GM19468 (cell line): Measurements from ENCODE around the gene DAPK2.
A peak's percentile ranks its signal among the peaks of the same experiment; 100 is the strongest.
"Not testable (repeated sequence)": the region's sequence is repeated elsewhere in the genome, so short reads cannot be mapped to it uniquely, and the experiment has no call there.

Experiments
- ATAC-seq: cut with Tn5 transposase; IDR thresholded peaks from one replicate; pipeline ENCODE4 v1.9.1; 2021; ENCODE audit warnings: mild to moderate bottlenecking, moderate library complexity, moderate number of reproducible peaks; ENCODE audit not compliant: unreplicated experiment; ENCODE audit errors: extremely low read depth

DAPK2 gene

GRCh38 chr15:63904042-63904441 lies 142.2 kb downstream of the DAPK2 start:
- no peak for ATAC-seq

- ATAC-seq: no peak
These were observed 143.6 kb downstream of the DAPK2 start for GRCh38 chr15:63902671-63903035.

GRCh38 chr15:63901912-63902670 lies 144.2 kb downstream of the DAPK2 start:
- ATAC-seq: no peak

GRCh38 chr15:63900306-63900705 lies 146.0 kb downstream of the DAPK2 start:
- no peak for ATAC-seq

- ATAC-seq: not testable (repeated sequence)
These were observed 146.7 kb downstream of the DAPK2 start for GRCh38 chr15:63899606-63900005.

GRCh38 chr15:63899193-63899592 lies 147.1 kb downstream of the DAPK2 start:
- ATAC-seq: no peak

GRCh38 chr15:63896336-63897115 lies 149.8 kb downstream of the DAPK2 start:
- peak; percentile 47 for ATAC-seq

GRCh38 chr15:63895787-63896218 lies 150.5 kb downstream of the DAPK2 start:
- ATAC-seq: no peak

GRCh38 chr15:63895194-63895593 lies 151.1 kb downstream of the DAPK2 start:
- ATAC-seq: no peak

- no peak for ATAC-seq
These were observed 151.7 kb downstream of the DAPK2 start for GRCh38 chr15:63894662-63894949.

GRCh38 chr15:63893866-63894661 lies 152.2 kb downstream of the DAPK2 start:
- ATAC-seq: no peak

- ATAC-seq: no peak
These were observed 153.4 kb downstream of the DAPK2 start for GRCh38 chr15:63892794-63893441.

- ATAC-seq: no peak
These were observed 154.5 kb downstream of the DAPK2 start for GRCh38 chr15:63891768-63892133.

- no peak for ATAC-seq
These were observed 155.1 kb downstream of the DAPK2 start for GRCh38 chr15:63891079-63891767.

- ATAC-seq: no peak
These were observed 155.7 kb downstream of the DAPK2 start for GRCh38 chr15:63890617-63891016.

- ATAC-seq: no peak
These were observed 156.5 kb downstream of the DAPK2 start for GRCh38 chr15:63889831-63890230.

GRCh38 chr15:63888823-63889222 lies 157.5 kb downstream of the DAPK2 start:
- no peak for ATAC-seq

- no peak for ATAC-seq
These were observed 158.1 kb downstream of the DAPK2 start for GRCh38 chr15:63888146-63888545.

GRCh38 chr15:63887630-63888029 lies 158.7 kb downstream of the DAPK2 start:
- no peak for ATAC-seq

GRCh38 chr15:63884953-63885352 lies 161.3 kb downstream of the DAPK2 start:
- no peak for ATAC-seq
